HG02840 (cell line): ENCODE data around the gene HOXD9.

ENCODE experiments used
- ATAC-seq: cut with Tn5 transposase; IDR thresholded peaks from one replicate; pipeline ENCODE4 v1.9.1; 2021; ENCODE audit warnings: mild to moderate bottlenecking, moderate library complexity, moderate number of reproducible peaks; ENCODE audit not compliant: unreplicated experiment, low FRiP score

HOXD9 gene

GRCh38 chr2:176109192-176109901, 13.2 kb upstream of the HOXD9 start:
- no peak for ATAC-seq

GRCh38 chr2:176109946-176110345, 12.6 kb upstream of the HOXD9 start:
- no peak for ATAC-seq

GRCh38 chr2:176110415-176111308, 11.9 kb upstream of the HOXD9 start:
- no peak for ATAC-seq

GRCh38 chr2:176111309-176111663, 11.2 kb upstream of the HOXD9 start:
- ATAC-seq = no peak

GRCh38 chr2:176111846-176112374, 10.6 kb upstream of the HOXD9 start:
- no peak for ATAC-seq

- ATAC-seq = no peak
These were observed 9.9 kb upstream of the HOXD9 start for GRCh38 chr2:176112375-176113302.

- no peak for ATAC-seq
These were observed 8.2 kb upstream of the HOXD9 start for GRCh38 chr2:176114120-176114929.

GRCh38 chr2:176114930-176115625, 7.4 kb upstream of the HOXD9 start:
- no peak for ATAC-seq

GRCh38 chr2:176115883-176116813, 6.4 kb upstream of the HOXD9 start, which contains the start of gene HOXD10:
TSS of gene HOXD10 (plus strand) at chr2:176116778. CDS start at chr2:176116834, 56 bp downstream.
- ATAC-seq = no peak

GRCh38 chr2:176117162-176117822, 5.2 kb upstream of the HOXD9 start:
- ATAC-seq = no peak

- ATAC-seq = no peak
These were observed 4.6 kb upstream of the HOXD9 start for GRCh38 chr2:176117823-176118371.

- no peak for ATAC-seq
These were observed 3.7 kb upstream of the HOXD9 start for GRCh38 chr2:176118601-176119339.

- no peak for ATAC-seq
These were observed 1.9 kb upstream of the HOXD9 start for GRCh38 chr2:176120364-176121189.

GRCh38 chr2:176121190-176122051, 1.1 kb upstream of the HOXD9 start:
- ATAC-seq = no peak
